ENCODE results near the gene OR2G3.

DNA sequence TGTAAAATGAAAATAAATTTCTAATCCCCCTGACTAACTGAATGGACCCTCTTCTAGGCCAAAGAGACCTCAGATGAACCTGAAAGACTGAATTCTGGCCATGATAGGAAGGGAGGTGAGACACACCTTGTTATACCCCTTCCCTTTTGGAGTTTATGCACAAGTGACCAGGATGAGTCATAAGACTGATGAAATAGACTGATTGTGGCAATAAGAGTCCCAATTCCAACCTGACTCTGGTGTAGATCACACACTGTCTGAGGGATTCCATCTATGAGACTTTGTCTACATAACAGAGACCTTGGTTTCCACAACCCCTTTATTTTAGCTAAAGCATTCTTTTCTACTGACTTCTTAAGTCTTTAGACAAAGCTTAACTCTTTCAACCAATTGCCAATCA lies 30.7 kb upstream of the OR2G3 start:
- TF ChIP-seq, protein P1, sequence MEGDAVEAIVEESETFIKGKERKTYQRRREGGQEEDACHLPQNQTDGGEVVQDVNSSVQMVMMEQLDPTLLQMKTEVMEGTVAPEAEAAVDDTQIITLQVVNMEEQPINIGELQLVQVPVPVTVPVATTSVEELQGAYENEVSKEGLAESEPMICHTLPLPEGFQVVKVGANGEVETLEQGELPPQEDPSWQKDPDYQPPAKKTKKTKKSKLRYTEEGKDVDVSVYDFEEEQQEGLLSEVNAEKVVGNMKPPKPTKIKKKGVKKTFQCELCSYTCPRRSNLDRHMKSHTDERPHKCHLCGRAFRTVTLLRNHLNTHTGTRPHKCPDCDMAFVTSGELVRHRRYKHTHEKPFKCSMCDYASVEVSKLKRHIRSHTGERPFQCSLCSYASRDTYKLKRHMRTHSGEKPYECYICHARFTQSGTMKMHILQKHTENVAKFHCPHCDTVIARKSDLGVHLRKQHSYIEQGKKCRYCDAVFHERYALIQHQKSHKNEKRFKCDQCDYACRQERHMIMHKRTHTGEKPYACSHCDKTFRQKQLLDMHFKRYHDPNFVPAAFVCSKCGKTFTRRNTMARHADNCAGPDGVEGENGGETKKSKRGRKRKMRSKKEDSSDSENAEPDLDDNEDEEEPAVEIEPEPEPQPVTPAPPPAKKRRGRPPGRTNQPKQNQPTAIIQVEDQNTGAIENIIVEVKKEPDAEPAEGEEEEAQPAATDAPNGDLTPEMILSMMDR (IDR thresholded peaks at IDR 0.05): no peak
- TF ChIP-seq EP300 (IDR thresholded peaks at IDR 0.05) (no peak), POLR2A (IDR thresholded peaks at IDR 0.05) (no peak)
